PFSK-1 (cell line): ENCODE results near the gene PTGER3.

ENCODE experiments used
- FOXP2 ChIP-seq: optimal IDR thresholded peaks from 2 replicates; pipeline ENCODE3; 2011; ENCODE audit warnings: borderline replicate concordance, control low read depth, inconsistent platforms; ENCODE audit not compliant: insufficient read depth; ENCODE audit errors: extremely low read length, extremely low read depth
- POLR2AphosphoS5 ChIP-seq: IDR thresholded peaks from 2 replicates; pipeline ENCODE4 v1.6.1; 2012; ENCODE audit warnings: low read depth, mild to moderate bottlenecking, control low read depth, low read length, moderate library complexity
- SIN3A ChIP-seq: IDR thresholded peaks from 2 replicates; pipeline ENCODE4 v1.6.1; 2012; ENCODE audit warnings: mild to moderate bottlenecking, low read length, moderate library complexity, borderline replicate concordance; ENCODE audit not compliant: insufficient read depth
- TAF1 ChIP-seq: IDR thresholded peaks from 2 replicates; pipeline ENCODE4 v1.6.1; 2012; ENCODE audit warnings: low read length, control low read depth, borderline replicate concordance; ENCODE audit not compliant: insufficient read depth
- TF ChIP-seq, protein P1 (sequence below), 2 experiments: IDR thresholded peaks; 2 replicates each; pipeline versions ENCODE4 v1.6.1 to v1.8.0; 2011 to 2012; ENCODE audit warnings: low read depth in 2 of 2, low read length in 2 of 2, control low read depth in 1 of 2, inconsistent platforms in 1 of 2, mild to moderate bottlenecking in 1 of 2, moderate library complexity in 1 of 2; ENCODE audit not compliant: insufficient read depth in 1 of 2

PTGER3 gene

DNA sequence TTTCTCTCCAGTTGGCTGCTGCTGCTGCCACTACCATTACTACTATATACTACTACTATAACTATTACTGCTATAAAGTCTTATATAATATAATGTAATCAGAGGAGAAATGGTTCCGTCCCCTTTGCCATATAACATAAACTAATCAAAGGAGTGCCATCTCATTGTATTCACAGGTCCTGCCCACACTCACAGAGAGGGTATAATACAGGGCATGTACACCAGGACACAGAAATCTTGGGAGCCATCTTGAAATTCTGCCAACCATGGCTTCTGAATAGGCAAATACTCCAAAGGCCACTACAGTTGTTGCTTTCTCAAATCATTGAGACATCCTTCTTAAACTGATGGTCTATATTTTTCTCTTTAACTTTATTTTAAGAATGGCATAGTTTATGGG is 40.1 kb upstream of the PTGER3 start:
- TF ChIP-seq SIN3A: no peak
- TF ChIP-seq, protein P1, sequence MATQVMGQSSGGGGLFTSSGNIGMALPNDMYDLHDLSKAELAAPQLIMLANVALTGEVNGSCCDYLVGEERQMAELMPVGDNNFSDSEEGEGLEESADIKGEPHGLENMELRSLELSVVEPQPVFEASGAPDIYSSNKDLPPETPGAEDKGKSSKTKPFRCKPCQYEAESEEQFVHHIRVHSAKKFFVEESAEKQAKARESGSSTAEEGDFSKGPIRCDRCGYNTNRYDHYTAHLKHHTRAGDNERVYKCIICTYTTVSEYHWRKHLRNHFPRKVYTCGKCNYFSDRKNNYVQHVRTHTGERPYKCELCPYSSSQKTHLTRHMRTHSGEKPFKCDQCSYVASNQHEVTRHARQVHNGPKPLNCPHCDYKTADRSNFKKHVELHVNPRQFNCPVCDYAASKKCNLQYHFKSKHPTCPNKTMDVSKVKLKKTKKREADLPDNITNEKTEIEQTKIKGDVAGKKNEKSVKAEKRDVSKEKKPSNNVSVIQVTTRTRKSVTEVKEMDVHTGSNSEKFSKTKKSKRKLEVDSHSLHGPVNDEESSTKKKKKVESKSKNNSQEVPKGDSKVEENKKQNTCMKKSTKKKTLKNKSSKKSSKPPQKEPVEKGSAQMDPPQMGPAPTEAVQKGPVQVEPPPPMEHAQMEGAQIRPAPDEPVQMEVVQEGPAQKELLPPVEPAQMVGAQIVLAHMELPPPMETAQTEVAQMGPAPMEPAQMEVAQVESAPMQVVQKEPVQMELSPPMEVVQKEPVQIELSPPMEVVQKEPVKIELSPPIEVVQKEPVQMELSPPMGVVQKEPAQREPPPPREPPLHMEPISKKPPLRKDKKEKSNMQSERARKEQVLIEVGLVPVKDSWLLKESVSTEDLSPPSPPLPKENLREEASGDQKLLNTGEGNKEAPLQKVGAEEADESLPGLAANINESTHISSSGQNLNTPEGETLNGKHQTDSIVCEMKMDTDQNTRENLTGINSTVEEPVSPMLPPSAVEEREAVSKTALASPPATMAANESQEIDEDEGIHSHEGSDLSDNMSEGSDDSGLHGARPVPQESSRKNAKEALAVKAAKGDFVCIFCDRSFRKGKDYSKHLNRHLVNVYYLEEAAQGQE (IDR thresholded peaks at IDR 0.05; ENCODE audit: insufficient read depth in 1 of 2, low read depth in 2 of 2, low read length in 2 of 2): no peak
- no peak for TF ChIP-seq POLR2AphosphoS5

DNA sequence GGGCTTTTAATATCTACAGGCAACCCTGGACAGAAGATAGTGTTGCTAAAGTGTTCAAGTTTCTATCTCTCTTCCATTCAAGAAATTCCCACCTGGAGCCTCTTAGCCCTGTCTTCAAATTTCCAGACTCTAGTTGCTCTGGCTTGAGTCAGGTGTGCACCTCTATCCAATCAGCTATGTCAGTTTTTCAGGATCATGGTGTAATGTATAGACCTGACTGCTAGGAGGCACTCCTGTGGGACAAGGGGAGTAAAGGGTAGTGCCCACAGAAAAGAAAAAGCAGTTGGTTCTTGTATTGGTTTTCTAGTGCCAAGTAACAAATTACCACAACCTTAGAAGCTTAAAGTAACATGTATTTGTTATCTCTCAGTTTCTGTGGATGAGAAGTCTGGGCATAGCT is 39.4 kb upstream of the PTGER3 start:
- TF ChIP-seq FOXP2 (no peak), POLR2AphosphoS5 (no peak), SIN3A (no peak), TAF1 (no peak)
- TF ChIP-seq, protein P1 (IDR thresholded peaks at IDR 0.05; ENCODE audit: insufficient read depth in 1 of 2, low read depth in 2 of 2, low read length in 2 of 2): no peak

DNA sequence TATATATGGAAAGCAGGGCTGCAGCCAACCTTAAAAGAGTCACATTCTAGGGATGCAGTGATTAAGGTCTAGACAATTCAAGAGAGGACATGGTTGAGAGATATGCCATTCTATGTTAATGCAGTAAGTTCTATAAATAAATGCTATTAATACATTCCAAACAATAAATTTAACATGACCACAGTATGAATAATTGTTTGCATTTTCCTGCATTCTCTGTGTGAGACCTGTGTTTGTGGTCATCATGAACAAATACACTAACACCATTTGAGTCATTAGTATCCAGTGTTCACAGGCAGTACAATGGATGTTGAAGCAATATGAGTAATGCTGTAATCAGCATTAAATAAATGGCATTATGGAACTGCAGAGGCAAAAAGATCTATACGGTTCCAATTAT is 38.7 kb upstream of the PTGER3 start:
- TF ChIP-seq, protein P1 (IDR thresholded peaks at IDR 0.05; ENCODE audit: insufficient read depth in 1 of 2, low read depth in 2 of 2, low read length in 2 of 2): no peak
- TF ChIP-seq FOXP2 (no peak), SIN3A (no peak), POLR2AphosphoS5 (no peak), TAF1 (no peak)

DNA sequence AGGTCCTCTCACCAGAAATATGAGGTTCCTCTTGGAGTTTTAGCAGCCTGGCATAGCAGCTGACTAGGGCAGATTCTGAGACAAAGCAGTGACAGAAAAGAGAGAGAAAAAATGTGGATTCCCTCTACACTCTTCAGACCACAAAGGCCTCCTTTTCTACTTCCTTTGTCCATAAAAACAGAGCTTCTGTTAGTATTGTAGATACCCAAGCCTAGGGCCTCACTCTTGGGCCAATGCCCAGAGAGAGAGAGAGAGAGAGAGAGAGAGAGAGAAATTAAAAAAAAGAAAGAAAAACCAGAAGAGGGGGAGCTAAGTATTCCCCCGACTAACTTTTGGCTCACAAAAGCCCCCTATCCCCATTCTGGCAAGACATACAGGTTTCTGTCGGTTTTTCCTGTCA is 35.7 kb upstream of the PTGER3 start:
- TF ChIP-seq, protein P1 (IDR thresholded peaks at IDR 0.05; ENCODE audit: insufficient read depth in 1 of 2, low read depth in 2 of 2, low read length in 2 of 2): no peak
- no peak for TF ChIP-seq FOXP2
- TF ChIP-seq SIN3A: no peak
- no peak for TF ChIP-seq POLR2AphosphoS5
- no peak for TF ChIP-seq TAF1

DNA sequence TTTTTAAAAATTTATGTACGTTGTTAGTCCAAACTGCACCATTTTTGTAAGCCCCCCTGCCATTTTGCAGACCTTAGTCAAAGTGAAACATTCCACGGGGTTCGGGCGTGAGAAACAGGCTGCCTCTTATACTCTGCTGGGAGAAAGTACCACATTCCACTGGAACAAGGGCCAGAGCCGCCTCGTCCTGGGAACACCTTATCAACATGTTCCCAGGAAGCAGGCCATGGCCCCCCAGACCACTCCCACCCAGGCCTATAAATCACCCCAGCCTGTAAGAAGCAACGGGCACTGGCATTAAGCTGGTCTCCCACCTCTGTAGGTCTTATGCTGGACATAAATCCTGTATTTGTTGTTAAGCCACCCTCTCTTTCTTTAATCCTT is 34.1 kb upstream of the PTGER3 start:
- no peak for TF ChIP-seq FOXP2
- no peak for TF ChIP-seq TAF1
- TF ChIP-seq POLR2AphosphoS5: no peak
- no peak for TF ChIP-seq SIN3A
- TF ChIP-seq, protein P1 (IDR thresholded peaks at IDR 0.05; ENCODE audit: insufficient read depth in 1 of 2, low read depth in 2 of 2, low read length in 2 of 2): no peak
